Skeletal muscle tissue (tissue), 4 donors: Measurements from ENCODE around the gene PHLDA3. TPM values are rescaled to one million over a fixed set of nuclear protein-coding genes. Genes with fewer than 3 reads are reported as not detected.

Experiments
- H3K27ac ChIP-seq: one replicate; pipeline ENCODE4 v1.7.0; 2013; ENCODE audit warnings: mild to moderate bottlenecking, low read depth, low read length, inconsistent platforms
- H3K27me3 ChIP-seq, 3 donors: one replicate each; pipeline ENCODE4 v1.7.0; 2013; ENCODE audit warnings: low read length in 3 of 3; ENCODE audit not compliant: control insufficient read depth in 3 of 3, insufficient read depth in 3 of 3
- H3K36me3 ChIP-seq, 3 donors: one replicate each; pipeline ENCODE4 v1.7.0; 2013; ENCODE audit warnings: low read length in 3 of 3; ENCODE audit not compliant: control insufficient read depth in 3 of 3, insufficient read depth in 3 of 3
- H3K4me1 ChIP-seq, 3 donors: one replicate each; pipeline ENCODE4 v1.7.0; 2013; ENCODE audit warnings: low read length in 3 of 3, mild to moderate bottlenecking in 3 of 3; ENCODE audit not compliant: control insufficient read depth in 3 of 3, insufficient read depth in 3 of 3
- H3K4me3 ChIP-seq, 3 donors: one replicate each; pipeline ENCODE4 v1.7.0; 2013; ENCODE audit warnings: low read length in 3 of 3
- H3K9ac ChIP-seq, 3 donors: one replicate each; pipeline ENCODE4 v1.7.0; 2013; ENCODE audit warnings: low read length in 3 of 3, mild to moderate bottlenecking in 3 of 3, moderate library complexity in 2 of 3, low read depth in 1 of 3
- H3K9me3 ChIP-seq, 3 donors: one replicate each; pipeline ENCODE4 v1.7.0; 2013; ENCODE audit warnings: low read length in 3 of 3; ENCODE audit not compliant: control insufficient read depth in 3 of 3
- total RNA-seq: library from RNA; depleted of rRNA; stranded (reverse); fragments of >200 nt; gene quantifications from one replicate; pipeline ENCODE4 v1.2.3, GENCODE V29; 2014
- donor health status: Osteomylitis.

The PHLDA3 gene
- total RNA-seq, 1 donor from 2014 or later, result 8.9 TPM

DNA sequence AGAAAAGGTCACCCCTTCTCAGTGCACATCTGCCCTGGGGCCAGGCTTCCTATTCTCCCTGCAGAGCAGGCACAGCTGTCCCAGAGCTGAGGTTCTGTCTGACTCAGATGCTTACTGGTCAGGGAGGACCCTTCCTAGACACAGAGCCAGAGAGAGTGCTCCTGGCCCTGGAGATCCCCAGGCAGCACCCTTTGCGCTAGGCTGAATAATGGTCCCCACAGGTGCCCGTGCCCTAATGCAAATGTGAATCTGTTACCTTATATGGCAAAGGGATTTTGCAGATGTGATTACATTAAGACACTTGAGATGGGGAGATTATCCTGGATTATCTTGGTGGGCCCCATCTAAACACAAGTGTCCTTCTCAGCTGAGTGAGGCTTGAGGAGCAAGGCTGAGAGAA is 44.8 kb downstream of the PHLDA3 start:
- Histone ChIP-seq H3K36me3 (peaks cover 0 to 20% (median 0%) of the 10 kb centered on the region in 3 donors), H3K9me3 (no peaks in the 10 kb centered on the region), H3K27me3 (no peaks in the 10 kb centered on the region), H3K4me3 (no peak overlapping the region), H3K4me1 (peaks cover 59 to 74% (median 62%) of the 10 kb centered on the region in 3 donors), H3K9ac (peak overlapping the region in 1 of 3 donors; percentile 100), H3K27ac (peak overlapping the region; percentile 97)

DNA sequence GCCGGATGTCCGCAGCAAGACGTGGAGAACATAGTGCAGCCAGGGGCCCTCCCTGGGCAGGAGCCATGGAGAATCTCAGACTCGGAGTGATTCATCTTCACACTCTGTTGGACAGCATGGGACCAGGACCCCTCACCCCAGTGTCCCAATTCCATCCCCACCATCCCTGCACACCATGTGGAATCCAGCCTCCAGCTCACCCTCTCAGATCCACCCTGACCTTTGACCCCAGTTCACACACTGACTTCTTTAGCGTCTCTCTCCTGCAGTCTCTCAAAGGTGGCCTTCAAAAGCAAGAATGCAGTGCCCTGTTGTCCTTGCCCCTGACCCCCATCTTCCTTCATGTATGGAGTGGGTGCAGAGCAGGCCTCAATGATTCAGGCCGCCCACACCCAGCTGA is 45.3 kb downstream of the PHLDA3 start:
- Histone ChIP-seq H3K4me1 (peaks cover 58 to 74% (median 63%) of the 10 kb centered on the region in 3 donors), H3K9me3 (no peaks in the 10 kb centered on the region), H3K4me3 (peak overlapping the region in 1 of 3 donors; percentile 41), H3K36me3 (peaks cover 0 to 24% (median 0%) of the 10 kb centered on the region in 3 donors), H3K27me3 (no peaks in the 10 kb centered on the region), H3K9ac (peak overlapping the region in 2 of 3 donors; percentile 75 to 100), H3K27ac (peak overlapping the region; percentile 97)

DNA sequence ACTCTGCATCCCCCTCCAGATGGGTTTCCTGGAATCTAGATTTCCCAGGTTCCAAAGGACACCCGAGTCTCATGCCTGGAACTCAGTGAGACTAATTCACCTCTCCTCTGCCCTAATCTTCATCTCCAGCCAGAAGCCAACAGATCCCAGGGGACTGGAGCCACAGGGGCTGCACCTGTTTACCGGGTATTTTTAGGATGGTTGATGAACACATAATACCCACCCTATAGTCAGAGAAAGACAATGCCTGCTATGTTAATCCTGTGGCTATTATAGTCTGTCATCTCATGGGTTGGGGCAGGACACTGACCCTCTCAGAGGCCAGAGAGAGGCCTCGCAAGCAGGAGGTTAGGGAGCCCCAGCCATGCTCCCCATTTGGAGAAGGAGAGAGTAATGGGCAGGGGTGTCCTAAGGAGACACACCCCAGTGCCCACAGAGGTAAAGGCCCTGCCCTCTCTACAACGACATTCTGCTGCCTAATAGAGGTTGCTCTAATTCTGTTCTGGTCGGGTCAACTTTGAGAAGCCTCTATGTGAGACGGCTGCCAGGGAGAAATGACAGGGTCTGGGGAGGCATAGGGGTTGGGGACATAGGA is 46.5 kb downstream of the PHLDA3 start:
- H3K9me3 ChIP-seq, result no peaks in the 10 kb centered on the region
- H3K9ac ChIP-seq, result peak overlapping the region; percentile 75 to 100 (median 87)
- peak overlapping the region; percentile 97 for H3K27ac ChIP-seq
- no peaks in the 10 kb centered on the region for H3K27me3 ChIP-seq
- H3K4me3 ChIP-seq, result peak overlapping the region in 2 of 3 donors; percentile 26 to 74
- H3K4me1 ChIP-seq, result peaks cover 55 to 73% (median 62%) of the 10 kb centered on the region in 3 donors
- H3K36me3 ChIP-seq, result peaks cover 0 to 29% (median 0%) of the 10 kb centered on the region in 3 donors

DNA sequence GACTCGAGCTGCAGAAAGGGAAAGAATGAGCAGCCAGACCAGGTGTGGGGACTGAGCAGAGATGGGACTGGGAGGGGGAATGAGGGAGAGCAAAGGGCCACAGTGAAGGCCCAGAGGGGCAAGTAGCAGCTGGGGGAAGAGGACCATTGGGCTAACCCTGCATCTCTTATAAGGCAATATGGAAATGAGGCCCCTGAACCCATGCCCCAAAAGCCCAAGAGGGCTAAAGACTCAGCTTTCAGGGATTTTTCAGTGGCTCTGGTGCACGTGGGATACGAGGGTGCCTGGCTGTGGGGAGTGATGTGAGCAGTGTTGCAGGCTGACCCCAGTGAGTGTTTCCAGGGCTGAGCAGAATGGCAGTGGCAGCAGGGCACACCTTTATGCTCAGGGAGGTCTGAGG is 47.0 kb downstream of the PHLDA3 start:
- peak overlapping the region; percentile 75 to 100 (median 87) for H3K9ac ChIP-seq

DNA sequence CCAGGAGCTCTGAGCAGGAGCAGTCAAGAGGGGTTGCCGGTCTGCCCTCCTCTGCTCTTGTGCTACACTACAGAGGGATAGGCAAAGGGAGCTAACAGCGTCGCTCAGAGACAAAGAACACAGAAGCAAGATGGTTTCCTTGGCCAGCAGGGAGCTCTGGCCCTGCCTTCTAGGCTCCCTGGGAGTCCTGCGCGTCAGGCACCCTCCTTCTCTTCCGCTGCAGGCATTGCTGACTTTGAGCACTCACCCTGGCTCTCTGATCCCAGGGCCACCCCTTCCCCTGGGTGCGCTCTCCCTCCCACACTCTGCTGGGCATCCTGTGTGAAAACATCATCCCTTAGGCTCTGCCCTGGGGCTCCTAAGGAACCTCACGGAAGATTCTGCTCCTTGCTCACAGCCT is 47.9 kb downstream of the PHLDA3 start:
- H3K4me1 ChIP-seq, result peaks cover 55 to 73% (median 58%) of the 10 kb centered on the region in 3 donors
- no peaks in the 10 kb centered on the region for H3K27me3 ChIP-seq
- H3K27ac ChIP-seq, result peak overlapping the region; percentile 97
- no peaks in the 10 kb centered on the region for H3K9me3 ChIP-seq
- H3K9ac ChIP-seq, result peak overlapping the region; percentile 87 to 100 (median 92)
- H3K4me3 ChIP-seq, result peak overlapping the region; percentile 69 to 95 (median 79)
- peaks cover 0 to 44% (median 7%) of the 10 kb centered on the region in 3 donors for H3K36me3 ChIP-seq

More for the DNA sequence above, 47.0 kb downstream of the PHLDA3 start:
- Histone ChIP-seq H3K27me3 (no peaks in the 10 kb centered on the region), H3K9me3 (no peaks in the 10 kb centered on the region), H3K4me1 (peaks cover 54 to 73% (median 57%) of the 10 kb centered on the region in 3 donors), H3K27ac (peak overlapping the region; percentile 97), H3K36me3 (peaks cover 0 to 34% (median 0%) of the 10 kb centered on the region in 3 donors), H3K4me3 (peak overlapping the region; percentile 26 to 74 (median 55))

DNA sequence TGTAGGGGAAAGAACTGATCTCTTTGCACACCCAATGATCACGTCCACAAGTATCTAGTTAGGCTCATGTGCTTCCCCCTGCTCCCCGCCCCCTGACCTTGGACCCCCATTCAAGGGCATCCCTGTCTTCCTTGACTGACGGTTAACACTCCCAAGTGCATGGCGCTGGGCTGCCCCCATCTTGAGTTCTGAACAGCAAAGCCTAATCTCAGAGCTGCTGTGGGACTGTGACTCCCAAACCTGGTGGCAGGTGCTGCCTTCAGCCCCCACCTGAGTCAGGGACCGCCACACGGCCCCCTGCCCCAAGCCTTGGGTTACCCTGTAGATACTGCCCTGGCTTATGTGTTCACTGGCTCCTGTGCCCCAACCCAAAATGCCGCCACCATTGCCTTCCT is 48.4 kb downstream of the PHLDA3 start:
- Histone ChIP-seq H3K36me3 (peaks cover 3 to 48% (median 11%) of the 10 kb centered on the region in 3 donors), H3K4me3 (peak overlapping the region; percentile 69 to 95 (median 79)), H3K9me3 (no peaks in the 10 kb centered on the region), H3K27me3 (no peaks in the 10 kb centered on the region), H3K9ac (peak overlapping the region; percentile 87 to 100 (median 92)), H3K4me1 (peaks cover 54 to 73% (median 55%) of the 10 kb centered on the region in 3 donors), H3K27ac (peak overlapping the region; percentile 97)

DNA sequence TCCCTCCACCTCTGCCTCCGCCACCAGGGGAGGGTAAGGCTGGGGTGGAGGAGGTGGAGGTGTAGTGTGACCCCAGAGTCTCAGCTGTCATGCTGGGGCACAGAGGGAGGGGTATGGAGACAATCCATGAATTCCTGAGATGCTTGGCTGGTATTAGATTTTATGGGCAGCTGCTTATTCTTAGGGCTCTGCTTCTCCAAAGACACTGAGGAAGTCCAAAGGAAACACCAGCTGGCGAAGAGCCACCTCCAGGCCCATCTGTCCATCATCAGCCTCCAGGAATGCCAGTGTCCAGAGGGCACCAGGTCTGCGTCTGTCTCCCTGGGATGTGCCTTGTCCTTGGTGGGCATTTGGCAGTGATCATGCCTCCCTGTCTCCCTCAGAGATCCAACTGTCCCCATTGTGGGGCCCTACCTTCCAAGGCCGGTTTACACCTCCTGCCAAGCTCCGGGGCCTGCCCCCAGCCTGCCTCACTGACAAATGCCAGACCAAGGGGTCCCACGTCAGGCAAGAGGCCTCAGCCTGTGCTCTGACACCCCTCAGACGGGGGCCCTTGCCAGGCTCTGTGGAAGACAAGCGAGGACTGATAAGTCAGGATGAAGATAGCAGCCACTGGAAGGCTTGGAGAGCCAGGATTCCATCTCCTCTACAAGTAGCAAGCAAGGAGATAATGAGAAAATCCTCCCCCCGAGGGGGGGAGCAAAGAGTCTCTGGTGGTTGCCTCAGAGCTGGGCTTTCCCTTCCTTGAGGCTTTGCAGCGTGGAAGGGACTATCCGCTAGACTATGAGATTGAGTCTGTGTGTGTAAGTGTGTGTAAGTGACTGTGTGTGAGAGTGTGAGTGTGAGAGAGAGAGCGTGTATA is 49.0 kb downstream of the PHLDA3 start:
- Histone ChIP-seq H3K4me1 (peaks cover 52 to 73% (median 55%) of the 10 kb centered on the region in 3 donors), H3K27me3 (no peaks in the 10 kb centered on the region), H3K36me3 (peaks cover 9 to 54% (median 11%) of the 10 kb centered on the region in 3 donors), H3K9me3 (no peaks in the 10 kb centered on the region), H3K4me3 (peak overlapping the region; percentile 73 to 95 (median 79)), H3K9ac (peak overlapping the region; percentile 87 to 100 (median 92)), H3K27ac (peak overlapping the region; percentile 97)

DNA sequence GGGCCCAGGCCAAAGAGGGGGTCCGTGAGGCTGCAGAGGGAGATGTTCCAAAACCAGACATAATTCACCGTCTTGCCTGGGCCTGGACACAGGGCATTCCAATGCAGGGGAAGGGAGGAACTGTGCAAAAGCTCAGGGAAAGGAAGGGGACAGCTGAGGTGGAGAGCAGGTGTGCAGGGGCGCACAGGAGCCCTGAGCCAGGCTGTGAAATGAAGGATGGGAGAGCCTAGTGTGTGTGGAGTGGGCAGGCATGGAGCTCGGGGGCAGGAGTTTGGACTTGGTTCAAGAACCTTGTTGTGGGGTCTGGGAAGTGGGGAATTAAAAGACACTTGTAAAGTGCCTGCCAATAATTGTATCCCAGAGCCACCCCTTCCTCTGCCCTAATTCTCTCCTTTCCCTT is 49.7 kb downstream of the PHLDA3 start:
- Histone ChIP-seq H3K36me3 (peaks cover 11 to 61% (median 14%) of the 10 kb centered on the region in 3 donors), H3K4me3 (peak overlapping the region; percentile 73 to 95 (median 79)), H3K27me3 (no peaks in the 10 kb centered on the region), H3K4me1 (peaks cover 45 to 70% (median 53%) of the 10 kb centered on the region in 3 donors), H3K9me3 (no peaks in the 10 kb centered on the region), H3K9ac (peak overlapping the region; percentile 75 to 100 (median 92)), H3K27ac (peak overlapping the region; percentile 97)

DNA sequence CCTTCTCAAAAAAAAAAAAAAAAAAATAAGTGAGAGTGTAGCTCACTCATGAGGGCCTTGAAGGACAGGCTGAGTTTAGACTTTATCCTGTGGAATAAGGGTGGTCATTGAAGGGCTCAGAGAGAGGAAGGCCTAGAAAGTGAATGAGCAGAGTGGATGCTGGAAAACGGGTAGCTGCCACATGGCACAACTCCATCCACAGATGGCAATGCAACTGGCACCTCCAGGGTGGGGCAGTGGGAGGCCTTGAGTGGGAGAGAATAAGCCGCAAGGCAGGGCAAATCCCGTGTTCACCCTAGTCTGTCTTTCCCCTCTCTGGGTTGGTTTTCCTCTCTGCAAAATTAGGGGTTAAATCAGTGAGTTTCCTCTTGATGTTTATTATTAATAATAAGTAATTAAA is 50.5 kb downstream of the PHLDA3 start:
- H3K27ac ChIP-seq, result no peak overlapping the region
- peak overlapping the region; percentile 52 to 83 (median 57) for H3K9ac ChIP-seq
- H3K9me3 ChIP-seq, result no peaks in the 10 kb centered on the region
- peaks cover 11 to 68% (median 18%) of the 10 kb centered on the region in 3 donors for H3K36me3 ChIP-seq
- peak overlapping the region; percentile 61 to 95 (median 62) for H3K4me3 ChIP-seq
- H3K27me3 ChIP-seq, result no peaks in the 10 kb centered on the region
- peaks cover 37 to 62% (median 48%) of the 10 kb centered on the region in 3 donors for H3K4me1 ChIP-seq
